MM.1S (cell line): ENCODE measurements around the gene CFAP58.

Experiments used
- EZH2phosphoT487 ChIP-seq: fragments of 300-600 bp; sonication (generic); IDR thresholded peaks from 2 replicates; pipeline ENCODE4 v1.6.1; 2018; ENCODE audit warnings: antibody characterized with exemption, low read length
- TF ChIP-seq, protein P1 (sequence below): fragments of 300-600 bp; sonication (generic); IDR thresholded peaks from 2 replicates; pipeline ENCODE4 v1.5.1; 2016; ENCODE audit warnings: antibody characterized with exemption, low read length, mixed read lengths

DNA sequence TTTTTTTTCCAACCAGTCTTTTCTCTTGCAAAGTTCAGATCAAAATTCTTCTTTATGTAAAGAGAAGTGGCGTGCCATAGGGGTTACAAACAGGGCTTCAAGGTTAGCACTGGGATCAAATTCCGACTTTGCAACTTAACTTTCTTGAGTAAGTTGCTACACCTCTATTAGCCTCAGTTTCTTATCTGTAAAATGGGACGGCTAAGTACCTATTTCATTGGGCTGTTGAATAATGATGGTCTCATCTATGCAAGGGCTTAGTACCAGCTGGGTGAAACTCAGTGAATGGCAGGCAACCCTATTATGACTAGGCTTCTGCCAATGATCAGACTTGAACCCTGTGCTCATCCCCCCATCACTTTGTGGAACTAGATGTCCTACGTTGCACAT is 49.3 kb upstream of the CFAP58 start:
- TF ChIP-seq, protein P1, sequence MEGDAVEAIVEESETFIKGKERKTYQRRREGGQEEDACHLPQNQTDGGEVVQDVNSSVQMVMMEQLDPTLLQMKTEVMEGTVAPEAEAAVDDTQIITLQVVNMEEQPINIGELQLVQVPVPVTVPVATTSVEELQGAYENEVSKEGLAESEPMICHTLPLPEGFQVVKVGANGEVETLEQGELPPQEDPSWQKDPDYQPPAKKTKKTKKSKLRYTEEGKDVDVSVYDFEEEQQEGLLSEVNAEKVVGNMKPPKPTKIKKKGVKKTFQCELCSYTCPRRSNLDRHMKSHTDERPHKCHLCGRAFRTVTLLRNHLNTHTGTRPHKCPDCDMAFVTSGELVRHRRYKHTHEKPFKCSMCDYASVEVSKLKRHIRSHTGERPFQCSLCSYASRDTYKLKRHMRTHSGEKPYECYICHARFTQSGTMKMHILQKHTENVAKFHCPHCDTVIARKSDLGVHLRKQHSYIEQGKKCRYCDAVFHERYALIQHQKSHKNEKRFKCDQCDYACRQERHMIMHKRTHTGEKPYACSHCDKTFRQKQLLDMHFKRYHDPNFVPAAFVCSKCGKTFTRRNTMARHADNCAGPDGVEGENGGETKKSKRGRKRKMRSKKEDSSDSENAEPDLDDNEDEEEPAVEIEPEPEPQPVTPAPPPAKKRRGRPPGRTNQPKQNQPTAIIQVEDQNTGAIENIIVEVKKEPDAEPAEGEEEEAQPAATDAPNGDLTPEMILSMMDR = no peak
- TF ChIP-seq EZH2phosphoT487 = no peak
